Stomach smooth muscle (tissue), 2 donors: Measurements from ENCODE around the gene SLC46A3.

Experiments used
- H3K27ac ChIP-seq: one replicate; pipeline ENCODE4 v1.7.0; 2013; ENCODE audit warnings: mild to moderate bottlenecking, low read length, inconsistent platforms
- H3K27me3 ChIP-seq, 2 donors: one replicate each; pipeline ENCODE4 v1.7.0; 2013; ENCODE audit warnings: low read length in 2 of 2; ENCODE audit not compliant: insufficient read depth in 2 of 2, control insufficient read depth in 1 of 2
- H3K36me3 ChIP-seq, 2 donors: one replicate each; pipeline ENCODE4 v1.7.0; 2013; ENCODE audit warnings: low read length in 2 of 2; ENCODE audit not compliant: control insufficient read depth in 2 of 2, insufficient read depth in 2 of 2
- H3K4me1 ChIP-seq: one replicate; pipeline ENCODE4 v1.7.0; 2013; ENCODE audit warnings: low read length; ENCODE audit not compliant: control insufficient read depth, insufficient read depth
- H3K4me3 ChIP-seq, 2 donors: one replicate each; pipeline ENCODE4 v1.7.0; 2013; ENCODE audit warnings: low read length in 2 of 2
- H3K9ac ChIP-seq, 2 donors: one replicate each; pipeline ENCODE4 v1.7.0; 2013; ENCODE audit warnings: low read length in 2 of 2, mild to moderate bottlenecking in 1 of 2
- H3K9me3 ChIP-seq, 2 donors: one replicate each; pipeline ENCODE4 v1.7.0; 2013; ENCODE audit warnings: low read length in 2 of 2; ENCODE audit not compliant: control insufficient read depth in 2 of 2
- donor health status: healthy.
- donor health status: Pancreatic carcinoma.

Gene SLC46A3, protein sequence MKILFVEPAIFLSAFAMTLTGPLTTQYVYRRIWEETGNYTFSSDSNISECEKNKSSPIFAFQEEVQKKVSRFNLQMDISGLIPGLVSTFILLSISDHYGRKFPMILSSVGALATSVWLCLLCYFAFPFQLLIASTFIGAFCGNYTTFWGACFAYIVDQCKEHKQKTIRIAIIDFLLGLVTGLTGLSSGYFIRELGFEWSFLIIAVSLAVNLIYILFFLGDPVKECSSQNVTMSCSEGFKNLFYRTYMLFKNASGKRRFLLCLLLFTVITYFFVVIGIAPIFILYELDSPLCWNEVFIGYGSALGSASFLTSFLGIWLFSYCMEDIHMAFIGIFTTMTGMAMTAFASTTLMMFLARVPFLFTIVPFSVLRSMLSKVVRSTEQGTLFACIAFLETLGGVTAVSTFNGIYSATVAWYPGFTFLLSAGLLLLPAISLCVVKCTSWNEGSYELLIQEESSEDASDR

GRCh38 chr13:28718543-28719226, at the start of gene SLC46A3:
TSS of gene SLC46A3 (minus strand) at chr13:28718970. CDS start at chr13:28717998, 972 bp downstream.
- H3K36me3 ChIP-seq: no peaks in the 10 kb centered on the region
- H3K4me1 ChIP-seq: peaks cover 12% of the 10 kb centered on the region
- peak within 1 kb of the TSS; percentile 62 to 91 for H3K4me3 ChIP-seq
- H3K27me3 ChIP-seq: no peaks in the 10 kb centered on the region
- peak within 1 kb of the TSS; percentile 90 for H3K27ac ChIP-seq
- H3K9me3 ChIP-seq: no peaks in the 10 kb centered on the region
- H3K9ac ChIP-seq: peak within 1 kb of the TSS; percentile 72 to 94

- Histone ChIP-seq H3K4me3 (no peak overlapping the region), H3K4me1 (no peaks in the 10 kb centered on the region), H3K36me3 (no peaks in the 10 kb centered on the region), H3K27ac (no peak overlapping the region), H3K9me3 (peaks cover 0 to 3% of the 10 kb centered on the region in 2 donors), H3K27me3 (no peaks in the 10 kb centered on the region), H3K9ac (no peak overlapping the region)
Measured at GRCh38 chr13:28763887-28764286, 45.1 kb upstream of the SLC46A3 start.

DNA sequence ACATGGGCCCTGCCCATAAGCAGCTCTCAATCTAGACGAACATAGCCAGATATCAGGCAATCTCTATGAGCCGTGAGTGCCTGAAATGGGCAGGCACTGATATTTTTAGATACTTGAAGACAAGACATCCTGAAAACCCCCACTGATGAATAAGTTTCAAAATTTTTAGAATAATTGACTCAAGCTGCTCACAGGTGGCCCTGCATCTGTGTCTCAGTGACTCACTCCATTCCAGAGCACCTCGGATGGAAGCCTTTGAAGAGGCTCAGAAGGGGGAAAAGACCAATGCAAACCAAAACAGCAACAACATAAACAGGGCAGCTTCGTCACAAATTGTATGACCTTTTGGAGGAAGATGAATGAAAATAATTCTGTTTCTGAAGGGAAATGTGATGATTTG, 42.8 kb upstream of the SLC46A3 start:
- no peak overlapping the region for H3K4me3 ChIP-seq
- H3K36me3 ChIP-seq: no peaks in the 10 kb centered on the region
- H3K9ac ChIP-seq: no peak overlapping the region
- H3K27me3 ChIP-seq: no peaks in the 10 kb centered on the region
- H3K27ac ChIP-seq: no peak overlapping the region
- H3K9me3 ChIP-seq: peaks cover 0 to 3% of the 10 kb centered on the region in 2 donors
- no peaks in the 10 kb centered on the region for H3K4me1 ChIP-seq

DNA sequence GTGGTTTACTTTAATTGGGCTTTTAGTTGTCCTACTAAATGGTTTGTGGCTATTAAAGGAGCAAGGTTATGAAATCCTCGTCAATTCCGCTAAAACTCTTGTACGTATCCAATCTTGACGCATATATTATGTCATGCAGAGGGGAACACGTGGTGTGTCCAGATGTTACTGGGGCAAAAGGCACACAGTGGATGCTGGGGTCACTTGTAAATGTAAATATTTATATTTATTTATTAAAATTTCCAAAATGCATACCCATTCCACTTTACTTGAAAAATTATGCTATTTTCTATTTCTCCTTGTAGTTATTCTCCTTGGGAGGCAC, 36.7 kb upstream of the SLC46A3 start:
- no peak overlapping the region for H3K9ac ChIP-seq
- peaks cover 2 to 3% of the 10 kb centered on the region in 2 donors for H3K9me3 ChIP-seq
- no peak overlapping the region for H3K4me3 ChIP-seq
- H3K27ac ChIP-seq: no peak overlapping the region
- H3K4me1 ChIP-seq: no peaks in the 10 kb centered on the region
- no peaks in the 10 kb centered on the region for H3K36me3 ChIP-seq
- no peaks in the 10 kb centered on the region for H3K27me3 ChIP-seq

DNA sequence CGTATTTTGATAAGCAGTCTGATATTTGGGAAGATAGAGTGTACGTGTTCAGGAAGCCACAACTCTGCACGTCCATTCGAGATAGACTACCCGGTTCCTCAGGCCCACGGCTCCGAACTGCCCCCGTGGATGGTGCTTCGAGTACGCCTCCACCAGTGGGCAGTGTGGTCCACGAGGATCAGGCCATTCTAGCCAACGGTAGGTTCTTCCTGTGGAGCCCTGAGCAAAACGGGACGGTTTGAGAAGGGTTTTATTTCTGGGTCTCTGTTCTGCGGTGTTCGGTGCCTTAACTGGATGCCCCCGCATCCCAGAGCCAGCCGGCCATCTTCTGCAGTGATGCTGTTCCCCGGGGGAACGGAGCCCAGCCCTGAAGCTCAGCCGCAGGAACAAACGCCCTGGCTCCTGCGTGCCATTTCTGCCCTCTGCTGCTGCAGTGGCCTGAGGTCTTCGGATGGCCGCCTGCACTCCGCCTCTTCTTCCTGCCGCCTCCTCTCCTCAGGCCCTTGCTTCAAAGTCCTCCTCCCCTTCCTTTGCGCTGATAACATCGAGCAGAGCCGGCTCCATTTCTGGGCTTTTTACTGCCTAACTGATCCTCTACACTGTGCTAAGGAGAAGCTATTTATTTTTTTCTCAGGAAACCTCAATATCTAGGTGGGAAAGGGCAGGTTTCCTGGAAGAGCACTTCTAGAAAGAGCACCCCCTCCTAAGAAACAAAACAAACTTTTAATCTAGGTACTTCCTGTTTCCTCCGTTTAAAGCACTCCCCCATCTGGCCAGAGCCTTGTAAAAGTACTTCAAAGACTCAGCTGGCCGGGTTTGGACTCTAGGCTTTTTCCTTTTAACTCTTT, 36.2 kb upstream of the SLC46A3 start:
- no peak overlapping the region for H3K9ac ChIP-seq
- H3K4me1 ChIP-seq: no peaks in the 10 kb centered on the region
- H3K27ac ChIP-seq: no peak overlapping the region

GRCh38 chr13:28753946-28754345, 35.2 kb upstream of the SLC46A3 start:
- no peak overlapping the region for H3K27ac ChIP-seq
- H3K9me3 ChIP-seq: peaks cover 0 to 2% of the 10 kb centered on the region in 2 donors
- H3K36me3 ChIP-seq: no peaks in the 10 kb centered on the region

More for the DNA sequence above, 36.2 kb upstream of the SLC46A3 start:
- no peaks in the 10 kb centered on the region for H3K36me3 ChIP-seq
- H3K9me3 ChIP-seq: peaks cover 2 to 3% of the 10 kb centered on the region in 2 donors
- no peak overlapping the region for H3K4me3 ChIP-seq
- H3K27me3 ChIP-seq: no peaks in the 10 kb centered on the region

GRCh38 chr13:28753208-28753892, 34.6 kb upstream of the SLC46A3 start:
- H3K9me3 ChIP-seq: peaks cover 0 to 2% of the 10 kb centered on the region in 2 donors
- no peaks in the 10 kb centered on the region for H3K36me3 ChIP-seq
- H3K27ac ChIP-seq: no peak overlapping the region
- H3K4me1 ChIP-seq: no peaks in the 10 kb centered on the region
- no peak overlapping the region for H3K4me3 ChIP-seq
- no peaks in the 10 kb centered on the region for H3K27me3 ChIP-seq
- H3K9ac ChIP-seq: no peak overlapping the region

More at GRCh38 chr13:28753946-28754345, 35.2 kb upstream of the SLC46A3 start:
- H3K4me3 ChIP-seq: no peak overlapping the region
- H3K27me3 ChIP-seq: no peaks in the 10 kb centered on the region
- H3K9ac ChIP-seq: no peak overlapping the region
- no peaks in the 10 kb centered on the region for H3K4me1 ChIP-seq

DNA sequence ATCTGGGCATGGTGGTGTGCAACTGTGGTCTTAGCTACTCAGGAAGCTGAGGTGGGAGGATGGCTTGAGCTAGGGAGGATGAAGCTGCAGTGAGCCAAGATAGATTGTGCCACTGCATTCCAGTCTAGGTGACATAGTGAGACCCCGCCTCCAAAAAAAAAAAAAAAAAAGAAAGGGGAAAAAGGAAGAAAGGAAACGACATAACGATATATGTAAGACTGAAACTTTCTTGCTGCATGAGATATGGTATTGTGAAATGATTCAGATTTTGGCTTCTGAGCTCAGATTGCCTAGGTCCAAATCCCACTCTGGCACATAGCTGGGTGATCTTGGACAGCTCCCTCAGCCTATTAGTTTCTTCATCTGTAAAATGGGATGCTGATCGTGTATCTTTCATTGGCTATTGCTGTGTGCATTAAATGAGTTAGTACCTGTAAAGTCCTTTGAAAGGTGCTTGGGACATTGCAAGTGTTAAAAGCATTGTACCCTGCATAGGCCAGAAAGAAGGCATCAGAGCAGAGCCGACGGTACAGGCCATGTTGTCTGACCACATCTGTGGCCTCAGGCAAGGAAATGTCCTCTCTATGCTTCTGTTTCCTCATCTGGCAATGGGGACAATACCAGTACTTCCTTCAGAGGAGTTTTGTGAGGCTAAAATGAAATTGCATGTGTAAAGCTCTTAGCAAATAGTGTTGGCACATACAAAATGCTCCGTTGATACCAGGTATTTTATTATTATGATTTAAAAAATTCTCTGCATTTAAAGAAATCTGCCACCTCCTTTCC, 32.6 kb upstream of the SLC46A3 start:
- Histone ChIP-seq H3K9ac (no peak overlapping the region), H3K4me1 (no peaks in the 10 kb centered on the region), H3K27me3 (no peaks in the 10 kb centered on the region), H3K36me3 (no peaks in the 10 kb centered on the region), H3K9me3 (peaks cover 0 to 2% of the 10 kb centered on the region in 2 donors), H3K4me3 (no peak overlapping the region), H3K27ac (no peak overlapping the region)

DNA sequence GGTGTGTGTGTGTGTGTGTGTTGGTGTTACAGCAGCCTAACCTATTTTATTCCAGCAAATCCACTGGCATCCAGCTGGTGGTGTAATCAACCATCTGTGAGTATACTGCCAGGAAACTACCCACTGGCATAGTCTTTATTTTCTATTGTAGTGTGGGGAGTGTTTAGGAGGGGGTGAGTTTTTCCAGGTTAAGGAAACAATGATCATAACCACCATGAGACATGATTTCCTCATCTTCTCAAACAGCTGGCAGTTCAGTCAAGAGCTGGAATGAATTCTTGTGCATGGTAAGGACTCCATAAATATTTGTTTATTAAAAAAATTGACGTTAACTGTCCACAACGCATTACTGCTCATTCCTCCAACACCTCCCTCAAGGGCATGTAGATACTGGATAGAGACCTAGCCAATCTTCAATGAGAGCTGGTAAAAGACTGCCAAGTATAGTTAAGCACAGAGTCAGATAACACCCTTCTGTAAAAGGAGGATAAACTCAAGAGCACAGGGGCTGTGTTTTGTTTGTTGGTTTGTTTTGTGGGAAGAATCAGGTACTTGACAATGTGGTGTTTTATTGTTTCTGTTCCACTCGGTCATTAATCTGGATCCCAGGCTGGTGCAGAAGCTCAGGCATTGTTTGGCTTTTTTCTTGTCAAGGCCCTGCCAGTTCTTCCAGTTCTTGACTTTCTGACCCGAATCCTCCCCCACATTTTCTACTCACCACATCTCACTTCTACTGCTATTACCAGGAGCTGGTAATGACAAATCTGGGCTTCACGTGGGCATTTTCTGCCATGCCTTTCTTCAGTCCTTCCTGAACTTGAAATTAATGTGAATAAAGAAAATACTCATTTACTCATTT, 31.6 kb upstream of the SLC46A3 start:
- no peak overlapping the region for H3K4me3 ChIP-seq
- H3K36me3 ChIP-seq: no peaks in the 10 kb centered on the region
- H3K27ac ChIP-seq: no peak overlapping the region
- no peaks in the 10 kb centered on the region for H3K4me1 ChIP-seq
- no peak overlapping the region for H3K9ac ChIP-seq
- H3K9me3 ChIP-seq: peaks cover 0 to under 1% of the 10 kb centered on the region in 2 donors
- H3K27me3 ChIP-seq: no peaks in the 10 kb centered on the region
